ENCODE measurements around the gene SLC34A1.
A peak's percentile ranks its signal among the peaks of the same experiment; 100 is the strongest.

SLC34A1 gene

GRCh38 chr5:177355162-177355867, 28.9 kb upstream of the SLC34A1 start:
- Histone ChIP-seq H3K4me1 (ENCODE audit: insufficient read depth, low read length, severe bottlenecking) (peaks cover 54% of the 10 kb centered on the region), H3K9me3 (ENCODE audit: low read length) (no peaks in the 10 kb centered on the region)

GRCh38 chr5:177355868-177356168, 28.4 kb upstream of the SLC34A1 start:
- no peaks in the 10 kb centered on the region for H3K9me3 ChIP-seq (ENCODE audit: low read length)
- no peak overlapping the region for H3K9ac ChIP-seq (ENCODE audit: low read length)
- no peaks in the 10 kb centered on the region for H3K27me3 ChIP-seq (ENCODE audit: insufficient read depth, low read length)
- peak overlapping the region; percentile 84 for H3K27ac ChIP-seq (ENCODE audit: low read depth, low read length, poor library complexity, severe bottlenecking)
- no peak overlapping the region for H2AFZ ChIP-seq (ENCODE audit: low read length)
- H3F3A ChIP-seq (ENCODE audit: insufficient read depth, low read length) = no peaks in the 10 kb centered on the region
- no peaks in the 10 kb centered on the region for H4K20me1 ChIP-seq (ENCODE audit: insufficient read depth, low read length)
- H3K4me1 ChIP-seq (ENCODE audit: insufficient read depth, low read length, severe bottlenecking) = peaks cover 50% of the 10 kb centered on the region
- no peaks in the 10 kb centered on the region for H3K9me2 ChIP-seq (ENCODE audit: low read depth, low read length)
- TF ChIP-seq CTCF (IDR thresholded peaks at IDR 0.05; ENCODE audit: low read length) = no peak
- TF ChIP-seq EZH2 (IDR thresholded peaks at IDR 0.05; ENCODE audit: borderline replicate concordance, low read length) = no peak
- H3K36me3 ChIP-seq (ENCODE audit: insufficient read depth, low read length) = no peaks in the 10 kb centered on the region
- H3K4me3 ChIP-seq (ENCODE audit: low read depth, low read length, poor library complexity, severe bottlenecking) = no peak overlapping the region
- H3K79me2 ChIP-seq (ENCODE audit: insufficient read depth, low read length) = peaks cover 5% of the 10 kb centered on the region
- no peak overlapping the region for H3K4me2 ChIP-seq (ENCODE audit: low read length)

More at GRCh38 chr5:177355162-177355867, 28.9 kb upstream of the SLC34A1 start:
- Histone ChIP-seq H2AFZ (ENCODE audit: low read length) (no peak overlapping the region), H3K4me3 (ENCODE audit: low read depth, low read length, poor library complexity, severe bottlenecking) (no peak overlapping the region), H3K27ac (ENCODE audit: low read depth, low read length, poor library complexity, severe bottlenecking) (peak overlapping the region; percentile 84), H3K27me3 (ENCODE audit: insufficient read depth, low read length) (no peaks in the 10 kb centered on the region), H3K79me2 (ENCODE audit: insufficient read depth, low read length) (peaks cover 10% of the 10 kb centered on the region), H3K9me2 (ENCODE audit: low read depth, low read length) (no peaks in the 10 kb centered on the region), H4K20me1 (ENCODE audit: insufficient read depth, low read length) (no peaks in the 10 kb centered on the region), H3F3A (ENCODE audit: insufficient read depth, low read length) (no peaks in the 10 kb centered on the region), H3K9ac (ENCODE audit: low read length) (no peak overlapping the region), H3K36me3 (ENCODE audit: insufficient read depth, low read length) (no peaks in the 10 kb centered on the region), H3K4me2 (ENCODE audit: low read length) (no peak overlapping the region)
- TF ChIP-seq EZH2 (IDR thresholded peaks at IDR 0.05; ENCODE audit: borderline replicate concordance, low read length) (no peak), CTCF (IDR thresholded peaks at IDR 0.05; ENCODE audit: low read length) (no peak)

- H3K4me3 ChIP-seq (ENCODE audit: low read depth, low read length, poor library complexity, severe bottlenecking) = peak overlapping the region; percentile 70
- H3K9ac ChIP-seq (ENCODE audit: low read length) = peak overlapping the region; percentile 55; the same call in 1 of the 2 replicates
- peak overlapping the region; percentile 84 for H3K27ac ChIP-seq (ENCODE audit: low read depth, low read length, poor library complexity, severe bottlenecking)
- no peaks in the 10 kb centered on the region for H3K27me3 ChIP-seq (ENCODE audit: insufficient read depth, low read length)
- peaks cover 57% of the 10 kb centered on the region for H3K4me1 ChIP-seq (ENCODE audit: insufficient read depth, low read length, severe bottlenecking)
- no peaks in the 10 kb centered on the region for H4K20me1 ChIP-seq (ENCODE audit: insufficient read depth, low read length)
- H3K9me2 ChIP-seq (ENCODE audit: low read depth, low read length) = no peaks in the 10 kb centered on the region
- no peaks in the 10 kb centered on the region for H3F3A ChIP-seq (ENCODE audit: insufficient read depth, low read length)
- no peaks in the 10 kb centered on the region for H3K79me2 ChIP-seq (ENCODE audit: insufficient read depth, low read length)
- peak overlapping the region; percentile 72; the same call in 1 of the 2 replicates for H2AFZ ChIP-seq (ENCODE audit: low read length)
- H3K36me3 ChIP-seq (ENCODE audit: insufficient read depth, low read length) = no peaks in the 10 kb centered on the region
- peak overlapping the region; percentile 81 for H3K4me2 ChIP-seq (ENCODE audit: low read length)
- H3K9me3 ChIP-seq (ENCODE audit: low read length) = no peaks in the 10 kb centered on the region
- TF ChIP-seq CTCF (IDR thresholded peaks at IDR 0.05; ENCODE audit: low read length) = no peak
- no peak for TF ChIP-seq EZH2 (IDR thresholded peaks at IDR 0.05; ENCODE audit: borderline replicate concordance, low read length)
These were observed 27.5 kb upstream of the SLC34A1 start for GRCh38 chr5:177356746-177357145.

Data from OCI-LY1 (cell line).